KG1 (cell line): ENCODE results near the gene AP1S3.

Experiments
- DNase-seq: peaks from one replicate; lab custom pipeline; 2025; lab: John Stamatoyannopoulos, UW

Gene AP1S3

GRCh38 chr2:223759569-223760430 is 77.6 kb downstream of the AP1S3 start:
- DNase-seq: no peak

- no peak for DNase-seq
These were observed 79.1 kb downstream of the AP1S3 start for GRCh38 chr2:223758131-223758840.

- DNase-seq: no peak
These were observed 83.4 kb downstream of the AP1S3 start for GRCh38 chr2:223753940-223754339.

- no peak for DNase-seq
These were observed 86.4 kb downstream of the AP1S3 start for GRCh38 chr2:223751012-223751411.

- DNase-seq: no peak
These were observed 89.9 kb downstream of the AP1S3 start for GRCh38 chr2:223747392-223748042.

GRCh38 chr2:223746611-223747010 is 90.8 kb downstream of the AP1S3 start:
- no peak for DNase-seq

GRCh38 chr2:223744580-223744979 is 92.8 kb downstream of the AP1S3 start:
- DNase-seq: no peak

- no peak for DNase-seq
These were observed 96.7 kb downstream of the AP1S3 start for GRCh38 chr2:223740679-223741078.

- no peak for DNase-seq
These were observed 100.2 kb downstream of the AP1S3 start for GRCh38 chr2:223737207-223737606.

- DNase-seq: no peak
These were observed 100.9 kb downstream of the AP1S3 start for GRCh38 chr2:223736488-223736887.

- no peak for DNase-seq
These were observed 101.6 kb downstream of the AP1S3 start for GRCh38 chr2:223735659-223736244.

GRCh38 chr2:223735035-223735640 is 102.2 kb downstream of the AP1S3 start:
- no peak for DNase-seq

GRCh38 chr2:223734346-223734745 is 103.0 kb downstream of the AP1S3 start:
- no peak for DNase-seq

- DNase-seq: no peak
These were observed 105.0 kb downstream of the AP1S3 start for GRCh38 chr2:223732346-223732745.

GRCh38 chr2:223731503-223731902 is 105.9 kb downstream of the AP1S3 start:
- no peak for DNase-seq

GRCh38 chr2:223729781-223730180 is 107.6 kb downstream of the AP1S3 start:
- no peak for DNase-seq

- DNase-seq: peak; percentile 5
These were observed 109.8 kb downstream of the AP1S3 start for GRCh38 chr2:223727562-223727961.

GRCh38 chr2:223725986-223726970 is 111.1 kb downstream of the AP1S3 start:
- DNase-seq: no peak

- DNase-seq: no peak
These were observed 111.9 kb downstream of the AP1S3 start for GRCh38 chr2:223725494-223725893.

GRCh38 chr2:223724861-223725260 is 112.5 kb downstream of the AP1S3 start:
- no peak for DNase-seq

GRCh38 chr2:223723954-223724411 is 113.4 kb downstream of the AP1S3 start:
- no peak for DNase-seq
